NCI-H2196 treated with DMSO at 0.1 percent for 48 hours (cell line): Measurements from ENCODE around the gene RPL11.
A peak's percentile ranks its signal among the peaks of the same experiment; 100 is the strongest.
"Not testable (repeated sequence)": the region's sequence is repeated elsewhere in the genome, so short reads cannot be mapped to it uniquely, and the experiment has no call there.

Experiments
- DNase-seq: peaks from one replicate; lab custom pipeline; 2025; ENCODE audit not compliant: unreplicated experiment; lab: John Stamatoyannopoulos, UW

Gene RPL11

GRCh38 chr1:23727362-23727811 is 35.8 kb downstream of the RPL11 start:
- DNase-seq, result no peak

- no peak for DNase-seq
Observed at GRCh38 chr1:23732363-23733224, 41.0 kb downstream of the RPL11 start.

GRCh38 chr1:23733281-23733680 is 41.7 kb downstream of the RPL11 start:
- DNase-seq, result not testable (repeated sequence)

- DNase-seq, result no peak
Observed at GRCh38 chr1:23736437-23737134, 45.0 kb downstream of the RPL11 start.

GRCh38 chr1:23741609-23742008 is 50.0 kb downstream of the RPL11 start:
- no peak for DNase-seq

- DNase-seq, result no peak
Observed at GRCh38 chr1:23742670-23743286, 51.2 kb downstream of the RPL11 start.

GRCh38 chr1:23743287-23744152 is 51.9 kb downstream of the RPL11 start, which contains the start of gene ELOA:
Gene ELOA (plus strand): TSS chr1:23743471. CDS start chr1:23743504, 33 bp downstream.
- peak; percentile 36 for DNase-seq

GRCh38 chr1:23745515-23745914 is 53.9 kb downstream of the RPL11 start:
- DNase-seq, result no peak
